PC-3 (cell line): ENCODE measurements around the gene EPO.

ENCODE experiments used
- EZH2 ChIP-seq: fragments of 300-600 bp; sonication (generic); IDR thresholded peaks from one replicate; pipeline ENCODE4 v1.6.1; 2017; ENCODE audit warnings: antibody characterized with exemption, mild to moderate bottlenecking, low read length; ENCODE audit not compliant: unreplicated experiment
- EZH2phosphoT487 ChIP-seq: fragments of 300-600 bp; sonication (generic); IDR thresholded peaks from 2 replicates; pipeline ENCODE4 v1.6.1; 2018; ENCODE audit warnings: mild to moderate bottlenecking, antibody characterized with exemption, low read length, borderline replicate concordance
- TF ChIP-seq, protein P1 (sequence below): fragments of 300-600 bp; sonication (generic); conservative IDR thresholded peaks from 2 replicates; pipeline ENCODE4 v1.5.1; 2017; ENCODE audit warnings: antibody characterized with exemption, low read depth, mild to moderate bottlenecking, low read length

DNA sequence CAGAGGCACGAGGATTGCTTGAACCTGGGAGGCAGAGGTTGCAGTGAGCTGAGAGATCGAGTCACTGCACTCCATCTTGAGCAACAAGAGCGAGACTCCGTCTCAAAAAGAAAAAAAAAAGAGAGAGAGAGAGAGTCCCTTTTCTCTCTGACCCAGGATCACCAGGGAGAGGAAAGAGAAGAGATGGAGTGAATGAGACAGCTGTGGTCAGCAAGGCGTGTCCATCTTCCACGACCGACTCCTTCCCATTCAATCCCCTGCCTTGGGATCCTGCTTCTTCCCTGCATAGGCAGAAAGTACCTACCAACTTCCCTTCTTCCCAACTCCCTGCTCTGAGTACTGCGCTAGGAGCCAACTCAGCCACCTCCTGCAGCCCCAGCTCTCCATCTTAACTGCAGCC, 7.9 kb downstream of the EPO start:
- TF ChIP-seq, protein P1, sequence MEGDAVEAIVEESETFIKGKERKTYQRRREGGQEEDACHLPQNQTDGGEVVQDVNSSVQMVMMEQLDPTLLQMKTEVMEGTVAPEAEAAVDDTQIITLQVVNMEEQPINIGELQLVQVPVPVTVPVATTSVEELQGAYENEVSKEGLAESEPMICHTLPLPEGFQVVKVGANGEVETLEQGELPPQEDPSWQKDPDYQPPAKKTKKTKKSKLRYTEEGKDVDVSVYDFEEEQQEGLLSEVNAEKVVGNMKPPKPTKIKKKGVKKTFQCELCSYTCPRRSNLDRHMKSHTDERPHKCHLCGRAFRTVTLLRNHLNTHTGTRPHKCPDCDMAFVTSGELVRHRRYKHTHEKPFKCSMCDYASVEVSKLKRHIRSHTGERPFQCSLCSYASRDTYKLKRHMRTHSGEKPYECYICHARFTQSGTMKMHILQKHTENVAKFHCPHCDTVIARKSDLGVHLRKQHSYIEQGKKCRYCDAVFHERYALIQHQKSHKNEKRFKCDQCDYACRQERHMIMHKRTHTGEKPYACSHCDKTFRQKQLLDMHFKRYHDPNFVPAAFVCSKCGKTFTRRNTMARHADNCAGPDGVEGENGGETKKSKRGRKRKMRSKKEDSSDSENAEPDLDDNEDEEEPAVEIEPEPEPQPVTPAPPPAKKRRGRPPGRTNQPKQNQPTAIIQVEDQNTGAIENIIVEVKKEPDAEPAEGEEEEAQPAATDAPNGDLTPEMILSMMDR: no peak
- no peak for TF ChIP-seq EZH2
- no peak for TF ChIP-seq EZH2phosphoT487
